KG1 (cell line): ENCODE results near the gene SNRNP200.
A peak's percentile ranks its signal among the peaks of the same experiment; 100 is the strongest.
"Not testable (repeated sequence)": the region's sequence is repeated elsewhere in the genome, so short reads cannot be mapped to it uniquely, and the experiment has no call there.

Source experiments
- DNase-seq: peaks from one replicate; lab custom pipeline; 2025; lab: John Stamatoyannopoulos, UW

SNRNP200 gene

GRCh38 chr2:96274355-96275056, 30.8 kb downstream of the SNRNP200 start:
- DNase-seq, result no peak

DNA sequence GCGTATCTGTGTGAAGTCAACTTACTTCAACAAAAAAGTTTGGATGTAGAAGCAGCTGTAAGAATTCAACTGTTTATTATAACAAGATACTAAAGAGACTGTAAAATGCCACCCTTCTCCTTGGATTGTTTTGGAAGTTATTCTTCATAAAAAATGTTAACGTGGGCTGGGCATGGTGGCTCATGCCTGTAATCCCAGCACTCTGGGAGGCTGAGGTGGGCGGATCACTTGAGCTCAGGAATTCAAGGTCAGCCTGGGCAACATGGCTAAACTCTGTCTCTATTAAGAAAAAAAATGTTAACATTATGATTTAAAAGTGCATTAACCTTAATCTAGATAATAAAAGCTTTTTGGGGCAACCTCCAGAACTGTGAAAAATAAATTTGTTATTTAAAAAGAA, 31.6 kb downstream of the SNRNP200 start:
- DNase-seq, result no peak

DNA sequence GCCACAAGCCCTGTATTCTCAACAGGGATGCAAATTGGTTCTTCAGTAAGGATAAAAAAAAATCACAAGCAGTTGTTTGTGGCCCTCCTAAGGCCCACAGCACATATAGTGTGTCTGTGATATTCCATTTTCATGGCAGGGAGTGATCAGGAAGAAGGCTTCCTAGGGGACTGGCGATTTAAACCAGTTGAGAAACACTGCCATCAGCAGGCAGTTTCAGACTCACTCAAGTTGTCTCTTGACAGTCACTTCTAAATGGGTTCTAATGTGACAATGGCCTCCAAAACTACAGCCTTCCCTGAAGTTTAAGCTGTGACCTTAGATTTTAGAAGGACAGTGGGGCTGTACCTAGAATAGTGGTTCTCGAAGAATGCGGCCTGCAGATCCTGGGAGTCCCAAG, 33.4 kb downstream of the SNRNP200 start:
- no peak for DNase-seq

- DNase-seq, result no peak
Measured at GRCh38 chr2:96267159-96267971, 38.0 kb downstream of the SNRNP200 start.

DNA sequence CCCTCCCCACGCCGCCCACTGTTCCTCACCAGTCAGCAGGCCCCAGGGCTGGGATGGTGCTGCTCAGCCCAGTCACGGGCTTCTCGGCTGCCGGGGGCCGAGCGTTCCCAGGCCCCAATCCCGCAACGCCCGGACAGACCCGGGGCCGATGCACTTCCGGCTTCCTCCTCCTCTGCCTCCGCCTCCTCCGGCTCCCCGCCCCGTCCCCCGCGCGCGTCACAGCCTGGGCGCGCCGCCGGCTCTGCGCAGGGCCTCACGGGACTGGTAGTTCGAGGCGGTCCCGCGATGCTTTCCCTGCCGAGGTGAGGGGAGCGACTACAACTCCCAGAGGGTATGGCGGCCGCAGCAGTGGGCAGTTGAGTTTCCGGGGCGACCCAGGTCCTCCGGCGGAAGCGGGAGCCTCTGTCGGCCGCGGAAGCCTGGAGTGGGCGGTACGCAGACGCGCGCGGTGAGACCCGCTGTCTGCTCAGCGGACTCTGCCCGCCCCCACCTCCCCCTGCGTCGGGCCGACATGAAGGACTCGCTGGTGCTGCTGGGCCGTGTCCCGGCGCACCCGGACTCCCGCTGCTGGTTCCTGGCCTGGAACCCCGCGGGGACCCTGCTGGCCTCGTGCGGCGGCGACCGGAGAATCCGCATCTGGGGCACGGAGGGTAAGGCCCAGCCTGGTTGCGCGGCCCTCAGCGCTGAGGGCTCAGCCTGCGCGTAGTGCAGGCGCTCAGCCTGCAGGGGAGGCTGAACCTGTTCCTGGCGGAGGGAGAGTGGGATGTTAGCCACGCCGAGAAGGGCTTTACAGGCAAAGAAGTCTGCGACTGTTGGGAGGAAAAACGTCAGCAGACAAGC, 39.3 kb downstream of the SNRNP200 start, which contains the start of the genes CIAO1 and TMEM127:
TSS of gene CIAO1 (plus strand) at position 386 of the 840 bp plus-strand sequence. CDS start at position 512, 126 bp downstream.
TSS of gene TMEM127 (minus strand) at position 158 of the 840 bp plus-strand sequence. CDS start 616 bp downstream, outside the sequence.
- peak; percentile 93 for DNase-seq

DNA sequence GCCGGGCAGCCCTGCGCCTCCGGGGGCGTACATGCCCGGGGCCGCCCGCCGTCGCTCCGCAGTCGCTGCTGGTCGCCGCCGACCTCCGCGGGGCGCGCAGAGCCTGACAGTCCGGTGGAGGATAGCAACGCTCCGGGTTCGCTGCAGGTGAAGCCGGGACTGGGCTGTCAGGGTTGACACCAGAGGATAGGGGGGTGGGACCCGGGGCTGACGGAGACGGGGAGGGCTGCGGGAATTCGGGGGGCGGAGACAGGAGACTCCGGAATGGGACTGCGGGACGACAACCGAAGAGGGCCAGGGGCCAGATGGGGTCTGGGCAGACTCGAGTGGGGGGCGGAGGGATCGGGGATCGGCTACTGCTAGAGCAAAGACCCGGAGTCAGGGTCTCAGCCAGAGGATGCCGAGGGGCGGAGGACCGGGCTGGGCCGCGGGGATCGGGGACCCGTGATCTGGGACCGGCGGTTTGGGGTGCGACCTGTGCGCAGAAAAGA, 40.0 kb downstream of the SNRNP200 start:
- DNase-seq, result no peak

DNA sequence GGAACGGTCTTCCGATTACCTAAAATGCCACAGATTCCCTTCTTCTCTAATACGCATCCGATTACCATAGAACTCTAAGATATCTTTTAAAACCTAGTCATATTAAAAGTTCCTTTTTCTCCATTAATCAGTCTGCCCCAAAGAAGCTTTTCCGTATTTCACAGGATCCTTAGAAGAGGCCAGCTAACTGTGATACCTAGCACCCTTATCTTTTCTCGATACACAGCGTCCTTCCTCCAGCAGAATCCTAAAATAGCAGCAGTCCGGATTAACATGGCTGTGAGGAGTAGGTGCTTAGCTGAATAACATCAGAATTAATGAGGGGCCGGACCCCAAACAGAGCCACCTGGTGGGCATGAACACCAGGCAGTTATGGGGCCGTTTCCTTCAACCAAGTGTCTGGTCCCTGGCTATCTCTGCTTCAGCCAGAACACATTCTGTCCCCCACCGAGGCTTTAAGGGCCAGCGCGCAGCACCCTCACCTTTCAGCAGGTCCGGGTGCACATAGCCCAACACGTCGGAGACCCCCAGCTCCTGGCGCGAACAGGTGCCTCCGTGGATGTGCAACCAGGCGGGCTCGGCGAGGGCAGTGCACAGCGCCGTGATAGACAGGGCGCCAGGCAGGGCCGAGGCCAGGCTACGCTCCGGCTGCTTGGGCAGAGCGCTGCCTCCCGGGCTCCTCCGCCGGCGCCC, 40.5 kb downstream of the SNRNP200 start:
- DNase-seq, result peak; percentile 33

DNA sequence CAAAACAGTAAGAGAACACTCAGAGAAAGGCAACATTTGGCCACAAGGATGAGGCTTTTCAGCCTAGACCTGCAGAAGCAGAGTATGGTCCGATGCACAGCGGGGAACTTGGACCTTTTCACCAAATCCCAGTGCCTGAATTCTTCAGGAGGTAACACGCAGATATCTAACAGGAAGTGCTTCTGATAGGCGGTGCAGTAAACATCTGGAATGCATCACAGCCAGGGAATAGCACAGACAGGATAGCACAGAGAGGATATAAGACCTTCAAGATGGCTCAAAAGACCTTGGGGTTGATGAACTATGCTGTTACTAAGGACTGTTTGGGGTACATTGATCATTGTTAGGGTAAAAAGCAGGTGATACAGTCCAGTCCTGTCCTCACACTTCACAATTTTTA, 41.3 kb downstream of the SNRNP200 start:
- DNase-seq, result no peak

DNA sequence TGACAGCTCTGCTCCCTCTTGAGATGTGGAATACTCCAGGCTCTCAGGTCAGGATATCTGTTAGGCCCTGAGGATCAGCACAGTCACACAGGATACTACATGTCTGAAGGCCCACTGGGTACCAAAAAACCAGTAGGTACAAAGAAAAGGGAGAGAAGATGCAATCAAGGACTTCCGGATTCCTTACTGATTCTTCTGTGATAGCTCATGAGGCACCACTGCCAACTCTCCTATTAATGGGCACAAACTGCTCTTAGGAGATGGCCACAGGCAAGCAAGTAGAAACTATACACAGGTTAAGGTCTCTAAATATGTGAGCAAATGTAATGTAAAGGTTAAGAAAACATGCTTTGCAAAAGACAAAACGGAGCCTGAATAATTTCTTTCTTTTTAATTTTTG, 43.0 kb downstream of the SNRNP200 start:
- DNase-seq, result no peak

DNA sequence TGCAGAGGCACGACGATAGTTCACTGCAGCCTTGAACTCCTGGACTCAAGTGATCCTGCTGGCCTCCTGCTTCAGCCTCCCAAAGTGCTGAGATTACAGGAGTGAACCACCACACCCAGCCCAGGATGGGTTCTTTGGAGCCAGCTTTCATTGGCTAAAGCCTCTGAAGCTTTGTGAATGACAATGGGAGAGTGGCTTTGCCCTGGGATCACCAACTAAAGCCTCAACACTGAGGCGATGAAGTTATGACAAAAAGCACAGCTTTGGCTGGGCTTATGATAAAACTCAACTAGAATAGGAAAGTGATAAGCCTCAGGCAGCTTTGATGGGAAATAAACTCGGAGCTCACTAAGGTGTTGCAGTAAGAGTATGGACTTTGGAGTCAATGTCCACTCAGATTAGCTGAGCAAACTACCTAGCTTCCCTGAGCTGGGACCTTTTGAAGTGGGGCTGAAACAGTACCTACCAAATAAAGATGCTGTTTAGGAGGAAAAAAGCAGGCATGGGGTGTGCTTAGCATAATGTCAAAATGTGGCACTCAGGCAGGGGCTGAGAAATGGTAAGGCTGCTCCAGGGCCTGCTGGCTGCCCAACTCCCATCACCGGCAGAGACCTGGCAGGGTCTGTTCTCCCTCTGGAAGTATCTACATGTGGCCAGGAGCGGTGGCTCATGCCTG, 43.9 kb downstream of the SNRNP200 start:
- no peak for DNase-seq

DNA sequence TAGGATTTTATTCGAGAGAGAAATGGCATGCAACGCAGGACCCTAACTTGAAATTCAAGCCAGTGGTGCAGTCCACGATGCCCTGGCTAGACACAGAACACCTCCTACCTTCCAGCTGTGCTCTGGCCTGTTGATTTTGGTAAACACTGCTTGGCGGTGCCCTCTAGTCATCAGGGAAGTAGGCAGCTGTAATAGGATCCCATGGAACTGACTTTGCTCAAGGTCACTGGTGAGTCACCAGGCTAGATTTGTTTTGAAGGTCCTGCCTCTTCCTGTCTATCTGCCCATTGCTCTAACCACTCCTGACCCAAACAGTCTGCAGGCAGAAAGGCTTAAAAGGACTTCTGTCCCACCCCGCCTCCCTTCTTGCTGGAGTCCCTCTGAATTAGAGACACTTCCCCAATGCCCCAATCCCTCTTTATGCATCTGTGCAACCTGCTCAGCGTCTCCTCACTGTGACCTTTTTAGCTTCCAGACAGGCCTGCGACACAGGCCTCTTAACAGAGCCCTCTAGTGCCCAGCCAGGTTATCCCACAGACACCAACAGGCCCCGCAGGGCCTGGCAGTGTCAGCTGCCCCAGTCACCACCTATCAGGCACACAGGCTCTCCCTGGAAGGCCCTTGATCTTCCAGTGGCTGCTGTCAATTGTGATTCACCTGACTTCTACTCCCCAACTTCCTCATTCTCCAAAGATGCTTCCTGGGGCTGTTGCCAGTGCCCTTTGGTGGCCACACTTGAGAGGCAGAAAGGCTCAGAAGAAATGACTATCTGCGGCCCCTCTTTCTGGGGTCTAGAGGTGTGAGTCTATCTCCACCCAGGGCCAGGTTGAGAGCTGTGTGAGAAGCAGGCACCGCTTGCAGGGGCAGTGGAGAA, 44.7 kb downstream of the SNRNP200 start:
- DNase-seq, result no peak

DNA sequence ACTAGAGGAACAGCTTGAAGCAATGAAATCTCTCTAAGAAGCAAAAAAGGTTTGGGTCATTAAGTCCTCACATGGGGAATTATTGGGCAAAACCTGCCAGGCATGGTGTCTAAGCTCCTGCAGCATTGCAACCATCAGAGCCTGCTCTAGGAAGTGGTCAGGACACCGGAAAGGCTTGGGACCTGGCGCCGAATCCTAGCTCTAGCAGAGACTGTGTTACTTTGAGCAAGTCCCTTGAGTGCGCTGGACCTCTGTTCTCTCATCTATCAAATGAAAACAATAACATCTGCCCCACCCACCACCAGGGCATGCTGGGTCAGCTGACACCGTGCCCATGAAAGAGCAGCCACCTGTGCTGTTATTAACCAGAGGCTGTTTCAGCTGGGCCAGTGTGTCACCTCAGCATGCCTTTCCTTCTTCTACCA, 45.8 kb downstream of the SNRNP200 start:
- DNase-seq, result no peak

DNA sequence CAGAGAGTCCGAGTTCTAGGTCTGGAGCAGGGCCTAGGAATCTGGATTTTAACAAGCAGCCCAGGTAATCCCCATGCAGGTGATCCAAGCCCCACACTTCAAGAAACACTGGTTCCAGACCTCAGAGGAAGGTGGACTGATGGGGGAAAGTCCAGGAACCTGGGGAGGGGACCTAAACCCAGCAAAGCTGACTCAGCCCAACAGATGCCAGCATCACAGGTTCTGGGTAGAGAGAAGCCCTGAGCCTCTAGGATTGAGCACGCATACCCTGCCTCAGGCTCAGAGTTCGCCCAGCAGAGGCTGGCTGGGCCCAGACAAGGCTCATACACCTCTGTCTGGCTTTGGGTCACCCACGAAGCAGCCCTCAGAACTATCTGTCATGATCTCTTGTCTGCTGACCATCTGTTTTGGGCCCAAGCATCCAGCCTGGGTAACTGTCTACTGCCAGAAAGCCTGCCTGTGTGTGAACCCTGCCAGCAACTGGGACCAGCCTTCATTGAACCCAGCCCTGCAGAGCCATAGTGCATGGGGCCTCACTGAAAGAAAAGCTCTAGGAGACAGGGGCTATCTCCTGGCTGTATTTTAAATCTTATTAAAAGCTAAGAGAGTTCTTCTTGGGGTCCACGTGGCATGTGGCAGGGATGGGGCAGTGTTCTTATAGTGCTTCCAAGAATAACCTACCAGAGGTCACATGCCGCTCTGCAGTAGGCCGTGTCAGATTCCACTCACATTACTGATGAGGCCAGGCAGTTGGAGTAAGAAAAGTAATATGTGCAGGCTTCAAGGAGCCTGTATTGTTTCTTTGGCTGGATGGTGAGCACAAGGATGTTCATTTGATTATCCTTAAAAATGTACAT, 47.0 kb downstream of the SNRNP200 start:
- no peak for DNase-seq

GRCh38 chr2:96257744-96258143, 47.6 kb downstream of the SNRNP200 start:
- not testable (repeated sequence) for DNase-seq

DNA sequence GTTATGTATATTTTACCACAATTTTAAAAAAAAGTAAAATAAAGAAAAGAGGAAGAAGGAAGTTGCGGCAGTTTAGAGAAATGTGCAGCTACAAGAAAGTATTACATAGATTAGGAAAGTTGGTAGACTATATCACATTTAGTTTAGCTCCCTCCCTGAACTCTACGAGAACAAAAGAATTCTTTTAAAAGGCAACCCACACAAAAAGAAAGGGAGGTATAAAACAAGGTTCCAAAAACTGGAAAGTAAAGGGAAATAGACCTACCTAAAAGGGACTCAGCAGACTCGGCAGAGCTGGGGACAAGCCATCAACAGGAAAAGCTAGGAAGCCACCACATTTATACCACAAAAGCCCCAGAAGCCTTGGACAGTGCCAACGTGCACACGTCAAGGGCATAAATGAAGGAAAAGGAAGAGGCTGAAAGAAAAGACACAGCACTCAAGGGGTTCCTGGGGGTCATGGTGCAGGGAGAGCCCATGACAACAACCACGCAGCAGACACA, 48.7 kb downstream of the SNRNP200 start:
- peak; percentile 66 for DNase-seq

GRCh38 chr2:96254571-96254970, 50.8 kb downstream of the SNRNP200 start:
- DNase-seq, result no peak

GRCh38 chr2:96253006-96253405, 52.3 kb downstream of the SNRNP200 start:
- DNase-seq, result no peak

DNA sequence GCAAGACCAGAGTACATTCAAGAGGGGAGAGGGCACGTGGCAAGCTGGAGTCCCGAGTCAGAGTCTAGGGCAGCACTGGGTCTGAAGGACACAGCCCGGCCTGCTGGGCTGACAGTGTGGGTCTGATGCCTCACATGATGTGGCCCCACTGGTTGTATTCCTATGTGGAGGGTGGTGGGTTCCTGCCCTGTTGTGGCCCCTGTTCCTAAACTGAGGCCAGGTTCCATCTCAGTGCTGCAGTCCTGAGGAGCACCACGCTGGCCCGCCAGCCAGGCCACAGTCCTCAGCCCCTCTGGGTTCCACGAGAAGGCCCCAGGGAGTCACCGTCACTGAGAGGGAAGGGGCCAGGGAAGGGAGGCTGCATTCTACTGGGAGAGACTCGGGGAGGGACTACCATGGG, 52.8 kb downstream of the SNRNP200 start:
- no peak for DNase-seq
